ENCODE data around the gene AQP4. TPM values are rescaled to one million over a fixed set of nuclear protein-coding genes. Genes with fewer than 3 reads are reported as not detected.

Gene AQP4
- total RNA-seq, 2 donors from 2014 or later, result 10.0 to 14.9 TPM

- Histone ChIP-seq H3K4me1 (no peaks in the 10 kb centered on the region), H3K36me3 (no peaks in the 10 kb centered on the region), H3K27ac (no peak overlapping the region), H3K27me3 (no peaks in the 10 kb centered on the region), H3K4me3 (no peak overlapping the region), H3K9me3 (no peaks in the 10 kb centered on the region)
- peak in 1 of 2 donors; percentile 59 for TF ChIP-seq CTCF (IDR thresholded peaks at IDR 0.05)
- DNase-seq (ENCODE audit: low spot score), result no peak
Observed at GRCh38 chr18:26804519-26804918, 61.0 kb downstream of the AQP4 start.

- Histone ChIP-seq H3K27me3 (no peaks in the 10 kb centered on the region), H3K27ac (no peak overlapping the region), H3K9me3 (no peaks in the 10 kb centered on the region), H3K4me3 (no peak overlapping the region), H3K4me1 (no peaks in the 10 kb centered on the region), H3K36me3 (no peaks in the 10 kb centered on the region)
- DNase-seq (ENCODE audit: low spot score), result no peak
- TF ChIP-seq CTCF (IDR thresholded peaks at IDR 0.05), result no peak
Observed at GRCh38 chr18:26803643-26804042, 61.9 kb downstream of the AQP4 start.

GRCh38 chr18:26802330-26803200 lies 62.9 kb downstream of the AQP4 start:
- no peaks in the 10 kb centered on the region for H3K36me3 ChIP-seq
- no peak for DNase-seq (ENCODE audit: low spot score)

More at GRCh38 chr18:26802330-26803200, 62.9 kb downstream of the AQP4 start:
- Histone ChIP-seq H3K9me3 (no peaks in the 10 kb centered on the region), H3K27me3 (no peaks in the 10 kb centered on the region), H3K4me3 (no peak overlapping the region), H3K27ac (no peak overlapping the region), H3K4me1 (no peaks in the 10 kb centered on the region)
- no peak for TF ChIP-seq CTCF (IDR thresholded peaks at IDR 0.05)
